Fibroblast of skin of left quadriceps (primary cell): ENCODE results near the gene FAM83B.
"Not testable (repeated sequence)": the region's sequence is repeated elsewhere in the genome, so short reads cannot be mapped to it uniquely, and the experiment has no call there.

Experiments used
- DNase-seq, 2 experiments: peaks; one replicate each; pipeline ENCODE4 v3.0.0-alpha.2; 2013; ENCODE audit warnings: low read depth in 2 of 2

The FAM83B gene

DNA sequence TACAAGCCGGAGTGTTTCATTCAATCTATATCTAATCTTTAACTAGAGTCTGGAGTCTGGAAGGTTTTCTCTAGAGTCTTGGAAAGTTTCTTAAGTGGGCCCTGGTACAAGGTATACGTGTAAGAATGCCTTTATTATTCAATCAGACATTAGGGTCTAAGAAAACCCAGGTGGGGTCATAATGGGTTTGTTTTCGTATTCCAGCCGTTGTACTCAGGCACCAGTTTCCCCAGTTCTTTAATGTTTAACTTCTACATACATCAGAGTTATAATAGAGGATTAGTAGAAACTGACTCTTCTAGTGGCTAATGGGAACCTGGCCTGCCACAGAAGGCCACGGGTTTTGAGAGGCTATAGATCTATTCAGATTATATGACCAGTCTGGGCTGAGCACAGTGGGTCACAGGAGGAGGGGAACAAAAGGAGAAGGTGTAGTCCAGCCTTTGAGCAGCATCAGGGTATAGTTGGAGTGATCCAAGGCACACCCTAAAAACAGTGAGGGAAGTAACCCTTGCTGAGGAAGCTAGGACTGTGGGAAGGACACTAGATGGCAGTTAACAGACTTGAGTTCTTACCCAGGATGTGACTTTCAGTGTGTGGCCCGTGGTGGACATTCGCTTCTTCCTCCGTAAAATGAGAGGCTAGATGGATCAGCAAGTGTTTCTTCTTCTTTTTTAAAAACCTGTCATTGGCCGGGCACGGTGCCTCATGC lies 15.5 kb downstream of the FAM83B start:
- no peak for DNase-seq

DNA sequence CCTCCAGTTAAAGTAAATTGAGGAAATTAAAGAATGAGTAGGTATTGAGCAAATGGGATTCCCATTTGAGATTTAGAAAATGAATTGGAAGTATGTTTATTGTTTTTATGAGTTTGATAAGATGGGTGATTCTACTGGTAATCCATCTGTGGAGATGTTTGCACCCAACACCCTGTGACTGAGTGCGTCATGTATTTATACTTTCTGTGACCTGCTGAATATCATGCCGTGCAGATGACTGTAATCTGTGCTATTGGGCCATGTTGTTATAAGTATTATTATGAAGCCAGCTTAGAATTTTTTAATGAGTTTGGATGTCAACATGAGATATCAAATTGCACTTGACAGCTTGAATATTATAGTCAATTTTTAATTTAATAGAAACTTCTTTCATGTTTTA lies 17.7 kb downstream of the FAM83B start:
- DNase-seq = no peak

DNA sequence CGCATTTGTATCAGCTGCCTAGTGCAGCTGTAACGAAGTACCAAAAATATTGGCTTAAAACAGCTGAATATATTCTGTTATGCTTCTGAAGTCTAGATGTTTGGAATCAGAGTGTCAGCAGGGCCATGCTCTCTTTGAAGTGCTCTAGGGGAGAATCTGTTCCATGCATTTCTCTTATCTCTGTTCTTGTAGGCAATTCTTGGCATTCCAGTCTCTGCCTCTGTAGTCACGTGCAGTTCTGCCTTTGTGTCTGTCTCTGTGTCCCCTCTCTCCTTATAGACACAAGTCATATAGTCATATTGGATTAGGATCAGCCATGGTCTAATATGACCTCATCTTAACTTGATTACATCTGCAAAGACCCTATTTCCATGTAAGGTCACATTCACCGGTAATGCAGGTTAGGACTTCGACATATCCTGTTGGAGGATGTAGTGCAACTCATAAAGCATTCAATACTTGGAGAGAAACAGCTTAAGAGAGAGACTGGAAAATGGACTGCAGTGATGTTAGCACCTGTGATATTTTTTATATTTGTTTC lies 18.6 kb downstream of the FAM83B start:
- DNase-seq = no peak

DNA sequence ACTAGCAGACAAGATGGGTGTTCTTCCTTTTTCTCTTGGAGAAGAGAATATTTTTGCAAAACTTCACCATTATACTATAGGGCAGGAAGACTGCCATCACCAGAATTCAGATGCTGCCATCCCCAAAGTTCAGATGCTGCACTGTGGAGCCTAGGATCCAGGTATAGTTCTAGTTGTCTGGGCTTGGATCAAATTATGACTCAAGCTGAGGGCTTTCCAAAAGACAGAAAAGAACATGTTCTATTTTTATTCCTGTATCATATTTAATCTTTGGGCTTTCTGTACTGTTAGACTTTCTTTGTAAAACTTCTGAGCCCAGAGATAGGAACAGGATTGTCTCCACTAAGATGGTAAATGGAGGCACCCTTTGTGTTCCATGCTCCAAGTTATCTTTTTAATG lies 22.0 kb downstream of the FAM83B start:
- DNase-seq = no peak

DNA sequence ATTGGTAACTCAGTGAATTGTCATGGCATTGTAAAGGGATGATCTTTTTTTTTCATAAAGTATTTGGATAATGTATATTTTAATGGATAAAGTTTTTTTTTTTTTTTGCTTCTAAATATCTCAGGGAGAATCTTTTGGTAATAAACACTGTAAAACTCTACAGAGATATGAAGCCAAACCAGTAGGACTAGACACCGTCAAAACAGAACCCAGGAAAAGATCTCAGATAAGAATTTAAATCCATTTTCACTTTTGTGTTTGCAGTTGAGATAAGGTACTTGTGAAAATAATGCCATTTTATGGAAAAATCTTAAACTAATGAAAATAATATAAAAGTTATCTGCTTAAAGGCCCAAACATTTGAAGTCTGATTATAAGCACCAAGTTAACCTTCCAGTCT lies 27.0 kb downstream of the FAM83B start:
- no peak for DNase-seq

DNA sequence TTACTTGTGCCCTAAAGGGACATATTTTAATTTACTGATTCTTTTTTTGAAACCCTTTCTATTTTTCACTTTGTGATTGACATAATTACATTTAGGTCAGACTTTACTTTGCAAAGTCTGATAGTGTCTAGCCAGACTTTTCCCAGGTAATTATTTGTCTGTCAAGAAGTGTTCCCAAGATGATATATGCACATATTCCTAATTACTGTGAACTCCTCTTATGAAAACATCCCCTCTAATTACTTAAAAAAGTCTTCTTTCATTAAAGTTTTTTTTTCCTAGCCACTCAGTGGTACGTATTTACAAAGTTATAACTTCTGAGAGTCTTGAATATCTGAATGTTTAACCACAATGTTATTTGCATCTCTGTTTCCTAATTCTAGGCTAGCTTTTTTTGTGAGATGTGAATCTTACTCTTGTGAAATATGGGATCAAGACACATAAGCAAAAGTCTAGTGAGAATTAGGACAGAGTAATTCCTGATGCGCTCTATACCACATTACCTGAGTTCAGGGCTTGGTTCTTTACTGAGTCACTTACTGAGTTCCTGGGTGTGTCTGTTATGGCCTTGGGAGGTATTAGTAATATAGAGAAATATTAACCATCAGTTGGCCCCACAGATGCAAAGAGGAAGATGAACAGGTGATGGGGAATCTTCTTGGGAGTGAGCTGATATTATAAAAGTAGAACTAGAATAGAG lies 27.9 kb downstream of the FAM83B start:
- DNase-seq = no peak

DNA sequence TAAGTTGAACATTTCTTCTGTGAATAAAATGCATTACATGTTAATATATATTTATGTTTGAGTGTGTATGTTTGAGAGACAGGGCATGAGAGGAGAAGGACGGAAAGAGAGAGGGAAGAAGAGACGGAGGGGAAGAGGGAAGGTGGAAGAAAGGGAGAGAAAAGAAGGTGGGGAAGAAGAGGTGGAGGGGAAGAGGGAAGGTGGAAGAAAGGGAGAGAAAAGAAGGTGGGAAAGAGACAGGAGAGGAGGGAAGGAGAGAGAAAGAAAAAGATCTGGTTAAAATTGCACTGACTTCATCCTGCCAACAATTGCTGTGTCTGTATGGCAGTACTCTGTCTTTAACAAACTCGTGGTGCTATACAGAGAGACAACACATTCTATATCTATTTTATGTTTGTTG lies 29.0 kb downstream of the FAM83B start:
- DNase-seq = no peak

DNA sequence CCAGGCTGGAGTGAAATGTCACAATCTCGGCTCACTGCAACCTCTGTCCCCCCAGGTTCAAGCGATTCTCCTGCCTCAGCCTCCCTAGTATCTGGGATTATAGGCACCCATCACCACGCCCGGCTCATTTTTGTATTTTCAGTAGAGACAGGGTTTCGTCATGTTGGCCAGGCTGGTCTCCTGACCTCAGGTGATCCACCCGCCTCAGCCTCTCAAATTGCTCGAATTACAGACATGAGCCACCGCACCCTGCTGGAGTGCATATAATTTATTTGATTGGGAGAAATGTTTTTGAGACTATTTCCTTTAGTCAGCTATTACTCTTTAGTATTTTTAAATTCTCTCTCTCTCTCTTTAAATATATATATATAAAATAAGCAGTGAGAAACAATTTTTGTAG lies 29.8 kb downstream of the FAM83B start:
- DNase-seq = no peak

DNA sequence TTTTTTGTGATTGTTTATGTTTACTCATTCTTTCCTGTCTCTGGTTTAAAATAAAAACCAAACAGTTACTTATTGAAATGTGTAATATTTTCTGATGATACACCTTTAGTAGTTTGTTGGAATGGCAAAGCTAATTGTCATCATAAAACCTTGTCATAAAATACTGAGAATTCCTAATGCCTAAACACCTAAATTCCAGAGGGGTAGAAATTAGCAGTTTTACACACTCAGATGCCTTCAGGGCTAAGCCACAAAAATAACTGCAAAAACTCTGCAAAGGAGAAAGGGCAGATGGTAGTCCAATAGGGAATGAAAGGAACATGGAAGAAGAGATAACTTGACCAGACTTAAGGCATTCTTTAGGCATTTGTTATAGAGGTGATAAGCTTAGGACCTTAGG lies 30.3 kb downstream of the FAM83B start:
- DNase-seq = no peak

DNA sequence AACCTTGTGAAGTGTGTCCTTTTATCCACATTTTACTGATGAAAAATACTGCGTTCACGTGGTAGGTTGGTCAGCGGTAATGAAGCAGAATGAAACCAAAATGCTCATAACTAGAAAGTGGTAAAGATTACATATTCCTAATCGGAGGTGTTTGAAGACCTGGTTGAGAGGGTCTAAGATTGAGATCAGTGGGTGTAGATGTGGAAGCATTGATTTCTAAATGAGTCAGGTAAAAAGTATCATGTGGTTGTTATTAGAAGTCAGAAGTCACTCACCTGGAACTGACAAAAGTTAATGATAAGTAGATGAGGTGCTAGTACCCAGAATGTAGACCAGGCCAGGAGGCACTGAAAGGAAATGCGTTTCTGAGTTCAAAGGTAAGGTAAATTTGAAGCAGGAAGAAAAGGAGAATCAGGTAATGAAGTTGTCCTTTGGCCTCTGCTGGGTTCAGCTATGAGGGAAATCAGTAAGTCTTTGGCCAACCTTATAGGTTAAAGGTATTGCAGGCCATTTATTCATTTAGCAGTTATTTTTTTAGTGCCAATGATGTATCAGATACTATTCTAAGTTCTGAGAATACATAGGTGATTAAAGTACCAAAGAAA lies 31.2 kb downstream of the FAM83B start:
- DNase-seq = no peak

DNA sequence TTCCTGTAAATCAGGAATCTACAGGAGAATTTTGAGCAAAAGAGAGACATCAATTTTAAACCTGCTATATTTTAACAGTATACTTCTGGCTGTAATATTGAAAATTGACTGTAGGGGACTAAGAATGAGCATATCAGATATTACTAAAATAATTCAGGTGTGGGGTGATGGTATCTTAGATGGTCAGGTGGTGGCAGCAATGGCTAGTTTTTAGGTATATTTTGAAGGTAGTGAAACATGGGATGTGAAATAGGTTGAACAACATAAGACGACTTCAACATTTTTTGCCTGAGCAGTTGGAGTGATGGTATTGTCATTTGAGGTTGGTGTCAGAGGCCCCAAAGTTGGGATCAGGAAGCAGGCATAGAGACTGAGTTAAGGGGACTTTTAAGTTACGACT lies 32.1 kb downstream of the FAM83B start:
- no peak for DNase-seq

DNA sequence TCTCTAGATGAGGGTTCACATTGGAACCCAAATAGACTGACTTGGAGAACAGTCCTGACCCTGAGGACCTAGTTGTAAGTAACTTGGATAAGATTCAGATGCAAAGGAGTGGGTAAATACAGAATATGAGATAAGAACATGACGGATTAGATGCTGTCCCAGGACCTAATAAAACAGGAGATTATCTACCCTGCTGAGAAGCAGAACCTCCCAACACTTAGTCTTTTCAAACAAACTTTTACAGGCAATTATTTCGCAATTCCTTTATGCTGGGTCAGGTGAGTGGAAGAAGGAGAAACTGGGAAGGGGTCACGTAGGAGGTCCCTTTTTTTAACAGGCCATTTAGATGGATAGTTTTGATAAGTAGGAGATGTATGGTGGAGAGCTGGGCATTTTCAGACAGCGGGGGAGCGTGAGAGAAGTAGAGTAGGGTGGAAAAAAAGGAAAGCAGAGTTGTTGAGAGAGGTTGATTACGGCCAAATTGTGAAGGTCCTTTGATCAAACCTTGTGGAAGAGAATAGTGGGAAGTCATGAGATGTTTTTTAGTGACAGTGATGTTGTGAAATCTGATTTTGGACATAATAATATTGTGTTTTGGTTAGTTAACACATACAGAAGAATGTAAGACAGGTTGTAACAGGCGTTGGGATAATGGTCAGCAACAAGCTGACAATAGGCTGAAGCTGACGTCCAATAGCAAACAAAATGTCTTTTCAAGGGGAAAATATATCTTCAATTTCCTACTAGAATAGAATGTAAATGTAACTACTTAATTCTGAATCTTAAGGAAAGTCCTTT lies 32.8 kb downstream of the FAM83B start:
- DNase-seq = no peak

DNA sequence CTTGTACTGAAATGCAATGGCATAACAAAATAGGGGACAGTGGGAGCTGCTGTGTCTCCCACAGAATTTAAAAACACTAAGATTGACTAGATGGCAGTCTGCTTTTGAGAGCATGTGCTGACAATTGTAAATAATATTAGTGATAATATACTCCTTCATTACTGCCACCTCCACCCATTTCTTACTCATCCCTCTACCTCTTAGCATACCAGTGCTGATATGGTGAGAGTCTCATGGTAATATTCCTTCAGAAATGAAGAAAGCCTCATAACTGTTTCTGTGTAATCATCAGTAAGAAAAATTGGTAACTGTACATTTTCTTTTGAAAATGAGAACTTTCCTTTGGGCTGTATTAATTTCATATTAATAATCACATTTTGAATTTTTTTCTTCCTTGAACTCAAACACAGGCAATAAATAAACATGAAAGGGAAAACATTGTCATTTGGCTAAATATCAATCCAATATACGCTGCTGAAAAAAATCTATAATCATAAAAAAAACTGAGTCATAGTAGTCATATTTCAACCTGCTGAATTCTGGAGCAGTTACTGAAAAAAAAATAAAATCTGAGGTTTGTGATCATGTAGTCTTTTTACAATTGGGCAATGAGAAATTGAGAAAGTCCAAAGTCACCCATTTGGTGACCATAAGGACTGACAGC lies 34.6 kb downstream of the FAM83B start:
- no peak for DNase-seq

DNA sequence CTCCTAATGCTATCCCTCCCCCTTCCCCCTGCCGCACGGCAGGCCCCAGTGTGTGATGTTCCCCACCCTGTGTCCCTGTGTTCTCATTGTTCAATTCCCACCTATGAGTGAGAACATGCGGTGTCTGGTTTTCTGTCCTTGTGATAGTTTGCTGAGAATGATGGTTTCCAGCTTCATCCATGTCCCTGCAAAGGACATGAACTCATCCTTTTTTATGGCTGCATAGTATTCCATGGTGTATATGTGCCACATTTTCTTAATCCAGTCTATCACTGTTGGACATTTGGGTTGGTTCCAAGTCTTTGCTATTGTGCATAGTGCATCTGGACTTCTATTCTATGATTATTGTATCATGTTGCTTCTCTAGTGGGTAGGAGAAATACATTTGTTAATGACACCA lies 35.3 kb downstream of the FAM83B start:
- DNase-seq = not testable (repeated sequence)

DNA sequence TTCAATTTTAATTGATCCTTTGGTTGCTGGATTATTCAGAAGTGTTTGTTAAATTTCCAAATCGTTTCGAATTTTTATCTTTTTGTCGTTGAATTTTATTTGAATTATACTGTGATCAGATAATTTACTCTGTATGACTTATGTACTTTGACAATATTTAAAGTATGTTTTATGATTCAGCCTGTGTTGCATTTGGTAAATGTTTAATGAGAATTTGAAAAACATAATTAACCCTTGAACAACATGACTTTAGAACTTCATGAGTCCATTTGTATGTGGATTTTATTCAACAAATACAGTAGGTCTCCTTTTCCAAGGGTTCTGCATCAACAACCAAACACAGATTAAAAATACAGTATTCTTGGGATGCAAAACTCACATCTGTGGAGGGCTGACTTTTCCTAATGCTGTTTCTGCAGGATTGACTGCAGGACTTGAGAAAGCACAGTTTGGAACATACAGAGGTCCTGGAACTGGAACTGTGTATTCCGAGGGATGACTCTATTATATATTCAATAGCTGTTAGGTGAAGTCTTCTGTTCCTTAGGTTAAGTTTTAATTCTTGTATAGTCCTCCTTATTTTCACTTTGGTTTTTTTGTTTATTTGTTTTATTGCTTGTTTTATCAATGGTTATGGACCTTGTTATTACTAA lies 40.5 kb downstream of the FAM83B start:
- DNase-seq = no peak

DNA sequence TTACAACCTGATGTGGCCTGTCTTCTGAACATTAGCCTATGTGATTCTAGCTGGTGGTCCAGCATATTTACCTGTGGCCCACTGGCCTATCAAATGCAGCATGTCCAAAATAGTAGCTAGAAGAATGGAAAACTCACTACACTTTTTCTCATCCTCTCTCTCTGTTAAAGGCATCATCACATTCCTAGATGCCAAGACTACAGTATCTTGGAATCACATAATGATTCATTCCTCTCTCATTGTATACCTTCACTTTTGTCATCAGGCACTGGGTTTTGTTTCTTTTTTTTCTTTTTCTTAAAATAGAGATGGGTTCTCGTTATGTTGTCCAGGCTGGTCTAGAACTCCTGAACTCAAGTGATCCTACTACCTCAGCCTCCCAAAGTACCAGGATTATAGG lies 45.0 kb downstream of the FAM83B start:
- no peak for DNase-seq

DNA sequence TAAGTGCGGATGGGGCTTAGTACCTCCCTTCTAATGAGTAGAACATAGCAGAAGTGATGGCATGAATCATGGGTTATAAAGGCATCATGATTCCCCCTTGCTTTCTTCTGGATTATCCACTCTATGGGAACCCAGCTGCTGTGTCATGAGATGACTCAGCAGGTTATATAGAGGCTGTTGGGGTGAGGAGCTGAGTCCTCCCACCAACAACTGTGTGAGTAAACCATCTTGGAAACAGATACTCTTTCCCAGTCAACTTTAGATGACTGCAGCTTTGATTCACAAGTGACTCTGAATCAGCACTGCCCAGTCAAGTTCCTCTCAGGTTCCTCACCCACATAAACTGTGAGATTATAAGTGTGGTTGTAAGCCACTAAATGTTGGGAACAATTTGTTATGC lies 46.3 kb downstream of the FAM83B start:
- peak; percentile 26 for DNase-seq

DNA sequence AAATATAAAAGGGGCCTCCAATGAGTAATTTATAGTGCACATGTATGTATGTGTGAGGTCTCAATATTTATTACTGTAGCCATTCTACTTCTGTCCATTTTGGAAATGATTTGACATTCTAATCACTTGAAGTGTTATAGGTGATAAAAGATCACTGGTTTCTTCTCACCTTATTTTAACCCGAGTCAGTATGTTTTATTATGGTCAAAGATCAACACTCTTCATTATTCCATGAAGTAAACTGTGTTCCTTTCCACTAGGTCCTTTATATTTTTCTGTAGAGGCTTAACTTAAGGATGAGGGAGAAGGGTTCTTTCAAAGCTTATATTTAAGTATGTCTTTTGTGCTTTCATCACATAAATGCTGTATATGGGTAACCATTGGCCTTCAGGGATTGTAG lies 47.2 kb downstream of the FAM83B start:
- DNase-seq = no peak

DNA sequence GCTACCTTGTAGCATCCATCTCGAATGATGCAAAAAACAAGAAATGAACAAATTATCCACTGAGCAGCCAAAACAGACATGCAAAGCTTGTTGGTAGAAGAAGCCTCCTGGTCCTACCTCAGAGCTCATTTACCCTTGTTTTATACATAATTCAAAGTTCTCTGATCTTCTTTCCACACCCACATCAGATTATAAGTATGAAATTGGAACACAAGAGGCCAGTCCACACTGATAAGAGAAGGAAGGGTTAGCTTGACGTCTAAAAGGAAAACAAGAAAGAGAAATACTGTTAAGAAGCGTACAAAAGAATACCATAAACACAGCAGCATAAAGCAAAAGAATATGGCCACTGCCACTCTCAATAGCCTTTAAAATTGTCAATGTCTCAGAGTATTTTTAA lies 49.7 kb downstream of the FAM83B start:
- no peak for DNase-seq

DNA sequence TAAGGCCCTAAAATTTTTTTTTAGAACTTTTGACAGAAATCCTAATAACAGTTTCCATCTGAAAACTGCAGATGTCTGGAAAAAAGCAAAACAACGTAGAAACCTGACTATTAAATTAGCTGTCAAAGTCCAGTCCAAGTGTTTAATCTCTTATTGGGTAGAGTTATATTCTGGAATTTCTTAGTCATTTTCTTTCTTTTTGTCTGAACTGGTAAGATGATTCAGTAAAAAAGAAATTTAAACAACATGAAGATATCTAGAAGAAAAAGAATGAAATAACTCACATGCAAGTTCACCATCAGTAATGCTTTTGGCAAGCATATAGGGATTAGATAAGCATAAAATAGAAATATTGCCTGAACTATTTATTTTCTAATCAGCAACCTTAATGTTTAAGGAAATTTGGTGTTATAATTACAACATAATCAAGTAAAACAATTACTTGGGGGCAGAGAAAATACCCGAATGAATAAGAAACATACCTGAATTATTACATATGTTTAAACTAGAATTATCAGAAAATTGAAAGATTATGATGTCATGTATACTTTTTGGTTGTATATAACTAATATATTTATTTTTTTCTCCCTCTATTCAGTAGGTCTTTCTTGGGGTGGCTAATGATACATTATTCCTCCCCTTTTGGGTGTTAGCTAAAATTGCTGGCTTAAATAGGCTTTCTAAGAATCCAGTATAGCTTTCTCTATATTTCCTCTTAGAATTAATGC lies 51.1 kb downstream of the FAM83B start:
- peak in 1 of 2 experiments; percentile 12 for DNase-seq
